ENCODE results near the gene HLA-DRB5.

Gene HLA-DRB5

DNA sequence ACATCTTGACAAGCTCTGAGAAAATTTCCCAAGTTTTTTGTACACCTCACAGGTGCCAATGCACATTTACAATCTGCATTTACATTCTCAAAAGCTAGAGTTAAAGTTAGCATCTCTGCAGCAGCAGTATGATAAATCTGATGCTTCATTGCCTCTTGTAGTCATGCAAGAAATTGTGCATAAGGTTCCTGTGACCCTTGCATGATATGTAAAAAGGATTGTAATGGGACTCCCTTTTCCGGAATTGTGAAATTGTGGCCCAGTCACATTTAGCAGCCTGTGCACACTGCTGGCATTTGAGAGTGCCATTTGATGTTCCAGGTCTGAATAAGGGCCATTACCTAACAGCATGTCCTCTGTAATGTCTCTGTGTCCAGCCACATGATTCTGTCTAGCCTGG, 35.4 kb upstream of the HLA-DRB5 start:
- no peaks in the 10 kb centered on the region for H3K9me2 ChIP-seq (replicated peaks; ENCODE audit: control insufficient read depth, low read length)

DNA sequence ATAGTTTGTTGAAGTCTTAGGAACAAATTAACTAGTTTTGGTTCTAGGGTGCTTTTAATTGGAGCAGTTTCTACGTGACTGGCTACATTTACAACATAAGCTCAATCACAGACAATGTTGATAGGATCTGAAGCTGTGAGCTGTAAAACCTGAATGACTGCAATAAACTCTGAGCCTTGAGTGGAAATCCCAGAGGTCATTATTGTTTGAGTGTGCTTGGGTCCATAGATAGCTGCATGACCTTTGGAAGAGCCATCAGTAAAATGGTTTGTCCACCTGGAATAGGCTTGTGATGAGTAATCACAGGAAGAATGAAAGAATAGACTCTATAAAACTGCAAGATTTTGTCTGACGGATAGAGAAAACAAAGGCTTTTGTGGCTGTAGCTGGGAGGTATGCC, 32.9 kb upstream of the HLA-DRB5 start:
- H3K4me1 ChIP-seq (ENCODE audit: control insufficient read depth, low read length): no peaks in the 10 kb centered on the region
- no peaks in the 10 kb centered on the region for H4K20me1 ChIP-seq (ENCODE audit: control insufficient read depth, insufficient read depth, low read depth, low read length)
- H3F3A ChIP-seq (ENCODE audit: control insufficient read depth, insufficient read depth): no peaks in the 10 kb centered on the region
- TF ChIP-seq, protein P1, sequence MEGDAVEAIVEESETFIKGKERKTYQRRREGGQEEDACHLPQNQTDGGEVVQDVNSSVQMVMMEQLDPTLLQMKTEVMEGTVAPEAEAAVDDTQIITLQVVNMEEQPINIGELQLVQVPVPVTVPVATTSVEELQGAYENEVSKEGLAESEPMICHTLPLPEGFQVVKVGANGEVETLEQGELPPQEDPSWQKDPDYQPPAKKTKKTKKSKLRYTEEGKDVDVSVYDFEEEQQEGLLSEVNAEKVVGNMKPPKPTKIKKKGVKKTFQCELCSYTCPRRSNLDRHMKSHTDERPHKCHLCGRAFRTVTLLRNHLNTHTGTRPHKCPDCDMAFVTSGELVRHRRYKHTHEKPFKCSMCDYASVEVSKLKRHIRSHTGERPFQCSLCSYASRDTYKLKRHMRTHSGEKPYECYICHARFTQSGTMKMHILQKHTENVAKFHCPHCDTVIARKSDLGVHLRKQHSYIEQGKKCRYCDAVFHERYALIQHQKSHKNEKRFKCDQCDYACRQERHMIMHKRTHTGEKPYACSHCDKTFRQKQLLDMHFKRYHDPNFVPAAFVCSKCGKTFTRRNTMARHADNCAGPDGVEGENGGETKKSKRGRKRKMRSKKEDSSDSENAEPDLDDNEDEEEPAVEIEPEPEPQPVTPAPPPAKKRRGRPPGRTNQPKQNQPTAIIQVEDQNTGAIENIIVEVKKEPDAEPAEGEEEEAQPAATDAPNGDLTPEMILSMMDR (IDR thresholded peaks at IDR 0.05; ENCODE audit: low read depth, low read length, poor library complexity, severe bottlenecking): no peak
- TF ChIP-seq EZH2phosphoT487 (IDR thresholded peaks at IDR 0.05; ENCODE audit: borderline replicate concordance, low read length): no peak
- no peak overlapping the region for H3K4me3 ChIP-seq (ENCODE audit: low read length)
- no peaks in the 10 kb centered on the region for H3K9me2 ChIP-seq (replicated peaks; ENCODE audit: control insufficient read depth, low read length)
- no peaks in the 10 kb centered on the region for H3K9me3 ChIP-seq (ENCODE audit: control insufficient read depth, insufficient read depth, low read length)
- H3K36me3 ChIP-seq (ENCODE audit: control insufficient read depth, low read length): no peaks in the 10 kb centered on the region
- peaks cover 2% of the 10 kb centered on the region; the same call in 1 of the 2 replicates for H3K27me3 ChIP-seq (ENCODE audit: control insufficient read depth, low read length)
- no peak overlapping the region for H3K27ac ChIP-seq (ENCODE audit: low read depth, low read length)
- H3K4me2 ChIP-seq (ENCODE audit: low read length): no peak overlapping the region
- H3K79me2 ChIP-seq (ENCODE audit: control insufficient read depth, low read length): no peaks in the 10 kb centered on the region

More for the DNA sequence above, 35.4 kb upstream of the HLA-DRB5 start:
- Histone ChIP-seq H3K4me3 (ENCODE audit: low read length) (no peak overlapping the region), H3K79me2 (ENCODE audit: control insufficient read depth, low read length) (no peaks in the 10 kb centered on the region), H4K20me1 (ENCODE audit: control insufficient read depth, insufficient read depth, low read depth, low read length) (no peaks in the 10 kb centered on the region), H3K4me2 (ENCODE audit: low read length) (no peak overlapping the region), H3K36me3 (ENCODE audit: control insufficient read depth, low read length) (no peaks in the 10 kb centered on the region), H3F3A (ENCODE audit: control insufficient read depth, insufficient read depth) (no peaks in the 10 kb centered on the region), H3K9me3 (ENCODE audit: control insufficient read depth, insufficient read depth, low read length) (no peaks in the 10 kb centered on the region), H3K27ac (ENCODE audit: low read depth, low read length) (no peak overlapping the region), H3K4me1 (ENCODE audit: control insufficient read depth, low read length) (peaks cover 7% of the 10 kb centered on the region; the same call in 1 of the 2 replicates), H3K27me3 (ENCODE audit: control insufficient read depth, low read length) (peaks cover 2% of the 10 kb centered on the region; the same call in 1 of the 2 replicates)
- TF ChIP-seq, protein P1 (IDR thresholded peaks at IDR 0.05; ENCODE audit: low read depth, low read length, poor library complexity, severe bottlenecking): no peak
- TF ChIP-seq EZH2phosphoT487 (IDR thresholded peaks at IDR 0.05; ENCODE audit: borderline replicate concordance, low read length): no peak

DNA sequence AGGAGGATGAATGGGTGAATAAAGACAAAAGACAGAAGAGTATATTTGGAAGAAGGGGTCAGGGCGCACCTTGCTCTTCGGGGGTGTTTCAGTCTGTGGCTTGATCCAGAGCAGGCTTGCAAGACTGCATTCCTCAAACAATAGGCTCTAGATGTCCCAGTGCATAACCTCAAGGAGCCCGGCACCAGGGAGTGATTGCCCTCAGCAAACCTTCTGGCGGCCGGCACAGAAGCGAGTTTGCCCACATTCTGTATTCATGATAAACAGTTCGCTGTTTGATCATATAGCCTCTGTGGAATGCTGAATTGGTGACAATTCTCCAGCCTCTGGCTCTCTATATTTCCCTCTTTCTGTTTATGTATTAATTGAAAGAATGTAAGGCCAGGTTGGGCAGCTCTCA, 29.7 kb upstream of the HLA-DRB5 start:
- H4K20me1 ChIP-seq (ENCODE audit: control insufficient read depth, insufficient read depth, low read depth, low read length): no peaks in the 10 kb centered on the region
- H3K4me1 ChIP-seq (ENCODE audit: control insufficient read depth, low read length): peaks cover 3% of the 10 kb centered on the region
- H3K36me3 ChIP-seq (ENCODE audit: control insufficient read depth, low read length): no peaks in the 10 kb centered on the region
- no peaks in the 10 kb centered on the region for H3K9me3 ChIP-seq (ENCODE audit: control insufficient read depth, insufficient read depth, low read length)
- H3K9me2 ChIP-seq (replicated peaks; ENCODE audit: control insufficient read depth, low read length): no peaks in the 10 kb centered on the region
- H3K27me3 ChIP-seq (ENCODE audit: control insufficient read depth, low read length): peaks cover 2% of the 10 kb centered on the region; the same call in 1 of the 2 replicates
- no peak overlapping the region for H3K4me3 ChIP-seq (ENCODE audit: low read length)
- H3K4me2 ChIP-seq (ENCODE audit: low read length): no peak overlapping the region
- no peaks in the 10 kb centered on the region for H3F3A ChIP-seq (ENCODE audit: control insufficient read depth, insufficient read depth)
- H3K27ac ChIP-seq (ENCODE audit: low read depth, low read length): no peak overlapping the region
- TF ChIP-seq, protein P1 (IDR thresholded peaks at IDR 0.05; ENCODE audit: low read depth, low read length, poor library complexity, severe bottlenecking): no peak
- TF ChIP-seq EZH2phosphoT487 (IDR thresholded peaks at IDR 0.05; ENCODE audit: borderline replicate concordance, low read length): no peak
- H3K79me2 ChIP-seq (ENCODE audit: control insufficient read depth, low read length): no peaks in the 10 kb centered on the region
